Vagina (tissue), 2 donors: ENCODE results near the gene BBS5.

Experiments used
- CTCF ChIP-seq, 3 experiments: fragments of 450-650 bp in 2 of 3; fragments of 200-600 bp in 1 of 3; sonication (generic) in 1 of 3; IDR thresholded peaks; one replicate each; pipeline ENCODE4 v1.5.1; 2017 to 2019; ENCODE audit warnings: antibody characterized with exemption in 3 of 3, mild to moderate bottlenecking in 2 of 3, moderate library complexity in 2 of 3
- POLR2A ChIP-seq, 2 donors: fragments of 450-650 bp; IDR thresholded peaks; one replicate each; pipeline ENCODE4 v1.6.1; 2017; ENCODE audit warnings: antibody characterized with exemption in 2 of 2, mild to moderate bottlenecking in 2 of 2, moderate library complexity in 2 of 2

GRCh38 chr2:169526451-169526850 is 47.2 kb downstream of the BBS5 start:
- no peak for TF ChIP-seq CTCF (IDR thresholded peaks at IDR 0.05)
- no peak for TF ChIP-seq POLR2A (IDR thresholded peaks at IDR 0.05)
